ENCODE data around the gene EVA1A. TPM values are rescaled to one million over a fixed set of nuclear protein-coding genes. Genes with fewer than 3 reads are reported as not detected.
"Not testable (repeated sequence)": the region's sequence is repeated elsewhere in the genome, so short reads cannot be mapped to it uniquely, and the experiment has no call there.

The EVA1A gene
- total RNA-seq, 1 donor from 2014 or later = 0.41 TPM

GRCh38 chr2:75494137-75494769 lies 66.5 kb downstream of the EVA1A start:
- DNase-seq (ENCODE audit: low spot score in 2 of 2) (no peak), FAIRE-seq (no peak)

- DNase-seq (ENCODE audit: low spot score in 2 of 2) (no peak), FAIRE-seq (no peak)
These were observed 67.5 kb downstream of the EVA1A start for GRCh38 chr2:75493230-75493629.

- FAIRE-seq = no peak
These were observed 69.5 kb downstream of the EVA1A start for GRCh38 chr2:75491129-75491753.

GRCh38 chr2:75489721-75490120 lies 71.0 kb downstream of the EVA1A start:
- DNase-seq (ENCODE audit: low spot score in 2 of 2) (no peak), FAIRE-seq (no peak)

More at GRCh38 chr2:75491129-75491753, 69.5 kb downstream of the EVA1A start:
- DNase-seq (ENCODE audit: low spot score in 2 of 2) = no peak

- DNase-seq (ENCODE audit: low spot score in 2 of 2) (no peak), FAIRE-seq (no peak)
These were observed 72.6 kb downstream of the EVA1A start for GRCh38 chr2:75488157-75488556.

GRCh38 chr2:75486735-75487134 lies 74.0 kb downstream of the EVA1A start:
- not testable (repeated sequence) for FAIRE-seq; DNase-seq (ENCODE audit: low spot score in 2 of 2)

- no peak for FAIRE-seq
These were observed 75.9 kb downstream of the EVA1A start for GRCh38 chr2:75484840-75485239.

GRCh38 chr2:75483878-75484277 lies 76.9 kb downstream of the EVA1A start:
- FAIRE-seq = no peak
- no peak for DNase-seq (ENCODE audit: low spot score in 2 of 2)

More at GRCh38 chr2:75484840-75485239, 75.9 kb downstream of the EVA1A start:
- DNase-seq (ENCODE audit: low spot score in 2 of 2) = no peak

- DNase-seq (ENCODE audit: low spot score in 2 of 2) (no peak), FAIRE-seq (no peak)
These were observed 78.3 kb downstream of the EVA1A start for GRCh38 chr2:75482398-75482797.

GRCh38 chr2:75480971-75481836 lies 79.5 kb downstream of the EVA1A start:
- FAIRE-seq (no peak), DNase-seq (ENCODE audit: low spot score in 2 of 2) (no peak)

- FAIRE-seq; DNase-seq (ENCODE audit: low spot score in 2 of 2): not testable (repeated sequence)
These were observed 83.0 kb downstream of the EVA1A start for GRCh38 chr2:75477696-75478095.

- FAIRE-seq = no peak
- no peak for DNase-seq (ENCODE audit: low spot score in 2 of 2)
These were observed 84.0 kb downstream of the EVA1A start for GRCh38 chr2:75476761-75477160.

- DNase-seq (ENCODE audit: low spot score in 2 of 2) (no peak), FAIRE-seq (no peak)
These were observed 84.8 kb downstream of the EVA1A start for GRCh38 chr2:75475976-75476375.

GRCh38 chr2:75475049-75475448 lies 85.7 kb downstream of the EVA1A start:
- no peak for DNase-seq (ENCODE audit: low spot score in 2 of 2)
- no peak for FAIRE-seq

- FAIRE-seq = no peak
- no peak for DNase-seq (ENCODE audit: low spot score in 2 of 2)
These were observed 86.6 kb downstream of the EVA1A start for GRCh38 chr2:75474115-75474514.

- no peak for FAIRE-seq
These were observed 93.9 kb downstream of the EVA1A start for GRCh38 chr2:75466708-75467311.

GRCh38 chr2:75465317-75465984 lies 95.3 kb downstream of the EVA1A start:
- FAIRE-seq (no peak), DNase-seq (ENCODE audit: low spot score in 2 of 2) (no peak)

More at GRCh38 chr2:75466708-75467311, 93.9 kb downstream of the EVA1A start:
- DNase-seq (ENCODE audit: low spot score in 2 of 2) = no peak

- FAIRE-seq (no peak), DNase-seq (ENCODE audit: low spot score in 2 of 2) (peak in 1 of 2 donors; percentile 4)
These were observed 96.3 kb downstream of the EVA1A start for GRCh38 chr2:75464348-75464946.

GRCh38 chr2:75462721-75463120 lies 98.0 kb downstream of the EVA1A start:
- DNase-seq (ENCODE audit: low spot score in 2 of 2) (no peak), FAIRE-seq (no peak)

GRCh38 chr2:75462206-75462605 lies 98.5 kb downstream of the EVA1A start:
- FAIRE-seq (no peak), DNase-seq (ENCODE audit: low spot score in 2 of 2) (no peak)

All from frontal cortex (tissue), 4 donors.